ENCODE data around the gene BCL2A1.
"Not testable (repeated sequence)": the region's sequence is repeated elsewhere in the genome, so short reads cannot be mapped to it uniquely, and the experiment has no call there.

BCL2A1 gene

GRCh38 chr15:79988448-79989117, 17.6 kb upstream of the BCL2A1 start:
- DNase-seq, result no peak

- no peak for DNase-seq
Measured at GRCh38 chr15:79987969-79988368, 17.0 kb upstream of the BCL2A1 start.

- no peak for DNase-seq
Measured at GRCh38 chr15:79987569-79987955, 16.6 kb upstream of the BCL2A1 start.

GRCh38 chr15:79981831-79982455, 10.9 kb upstream of the BCL2A1 start:
- no peak for DNase-seq

GRCh38 chr15:79978655-79979514, 7.9 kb upstream of the BCL2A1 start:
- DNase-seq, result no peak

GRCh38 chr15:79978260-79978654, 7.3 kb upstream of the BCL2A1 start:
- DNase-seq, result no peak

GRCh38 chr15:79977431-79978054, 6.5 kb upstream of the BCL2A1 start:
- DNase-seq, result no peak

GRCh38 chr15:79973456-79974195, 2.6 kb upstream of the BCL2A1 start:
- DNase-seq, result no peak

- DNase-seq, result no peak
Measured at GRCh38 chr15:79972863-79973262, 1.9 kb upstream of the BCL2A1 start.

GRCh38 chr15:79970181-79970580, 815 bp downstream of the BCL2A1 start:
- DNase-seq, result no peak

- no peak for DNase-seq
Measured at GRCh38 chr15:79969146-79969545, 1.9 kb downstream of the BCL2A1 start.

- DNase-seq, result no peak
Measured at GRCh38 chr15:79967298-79968182, 3.5 kb downstream of the BCL2A1 start.

GRCh38 chr15:79966634-79967297, 4.2 kb downstream of the BCL2A1 start:
- DNase-seq, result no peak

GRCh38 chr15:79965846-79966630, 5.0 kb downstream of the BCL2A1 start:
- no peak for DNase-seq

- DNase-seq, result no peak
Measured at GRCh38 chr15:79964232-79964805, 6.7 kb downstream of the BCL2A1 start.

- not testable (repeated sequence) for DNase-seq
Measured at GRCh38 chr15:79962921-79963320, 8.1 kb downstream of the BCL2A1 start.

GRCh38 chr15:79962178-79962577, 8.8 kb downstream of the BCL2A1 start:
- DNase-seq, result no peak

GRCh38 chr15:79960502-79961212, 10.3 kb downstream of the BCL2A1 start:
- no peak for DNase-seq

GRCh38 chr15:79957741-79958140, 13.3 kb downstream of the BCL2A1 start:
- DNase-seq, result no peak
